Rectal smooth muscle tissue (tissue), 1 donor: Measurements from ENCODE around the gene LMOD1.

Experiments used
- H3K27ac ChIP-seq: one replicate; pipeline ENCODE4 v1.7.0; 2013; ENCODE audit warnings: low read depth, low read length, inconsistent platforms
- H3K27me3 ChIP-seq: one replicate; pipeline ENCODE4 v1.7.0; 2013; ENCODE audit warnings: low read length; ENCODE audit not compliant: control insufficient read depth, insufficient read depth
- H3K36me3 ChIP-seq: one replicate; pipeline ENCODE4 v1.7.0; 2013; ENCODE audit warnings: low read length; ENCODE audit not compliant: control insufficient read depth, insufficient read depth
- H3K4me1 ChIP-seq: one replicate; pipeline ENCODE4 v1.7.0; 2013; ENCODE audit warnings: low read length; ENCODE audit not compliant: control insufficient read depth, insufficient read depth
- H3K4me3 ChIP-seq: one replicate; pipeline ENCODE4 v1.7.0; 2013; ENCODE audit warnings: low read length
- H3K9ac ChIP-seq: one replicate; pipeline ENCODE4 v1.7.0; 2013; ENCODE audit warnings: low read length

LMOD1 gene

DNA sequence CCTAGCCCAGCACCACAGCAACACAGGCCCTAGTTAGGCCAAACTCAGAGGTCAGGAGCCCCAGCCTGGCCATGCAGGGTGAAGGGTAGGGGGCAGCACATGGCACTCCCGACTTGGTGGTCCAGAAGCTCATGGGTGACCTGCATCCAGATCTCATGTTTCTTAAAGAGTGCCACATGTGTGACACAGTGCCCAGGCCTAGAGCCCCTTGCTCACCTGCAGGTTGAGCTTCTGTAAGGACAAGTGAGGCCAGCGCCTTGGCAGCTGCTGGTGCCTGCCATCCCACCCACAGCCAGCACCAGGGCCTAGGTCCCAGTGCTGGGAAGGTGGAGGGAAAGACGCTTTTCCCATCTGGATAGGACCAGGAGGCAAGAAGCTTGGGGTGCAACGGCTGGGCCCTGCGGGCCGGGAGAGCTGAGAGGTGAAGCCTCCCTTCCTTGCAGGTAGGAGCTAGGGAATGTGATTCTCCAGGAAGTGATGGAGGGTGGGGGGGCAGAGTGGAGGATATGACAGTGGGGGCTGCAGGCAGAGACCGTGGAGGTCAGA is 51.2 kb downstream of the LMOD1 start:
- H3K4me3 ChIP-seq = no peak overlapping the region
- H3K4me1 ChIP-seq = peaks cover 36% of the 10 kb centered on the region
- no peak overlapping the region for H3K9ac ChIP-seq
- peak overlapping the region; percentile 52 for H3K27ac ChIP-seq
- no peaks in the 10 kb centered on the region for H3K27me3 ChIP-seq
- peaks cover 9% of the 10 kb centered on the region for H3K36me3 ChIP-seq

GRCh38 chr1:201894343-201895119 is 51.8 kb downstream of the LMOD1 start:
- H3K36me3 ChIP-seq = peaks cover 6% of the 10 kb centered on the region
- no peak overlapping the region for H3K4me3 ChIP-seq
- no peaks in the 10 kb centered on the region for H3K27me3 ChIP-seq
- no peak overlapping the region for H3K9ac ChIP-seq
- H3K27ac ChIP-seq = peak overlapping the region; percentile 52
- peaks cover 33% of the 10 kb centered on the region for H3K4me1 ChIP-seq

- peak overlapping the region; percentile 18 for H3K27ac ChIP-seq
- H3K9ac ChIP-seq = no peak overlapping the region
- H3K36me3 ChIP-seq = peaks cover 6% of the 10 kb centered on the region
- H3K4me1 ChIP-seq = peaks cover 25% of the 10 kb centered on the region
- H3K27me3 ChIP-seq = no peaks in the 10 kb centered on the region
- no peak overlapping the region for H3K4me3 ChIP-seq
Measured at GRCh38 chr1:201893431-201893830, 52.9 kb downstream of the LMOD1 start.

GRCh38 chr1:201892211-201892610 is 54.1 kb downstream of the LMOD1 start:
- H3K36me3 ChIP-seq = no peaks in the 10 kb centered on the region
- no peak overlapping the region for H3K4me3 ChIP-seq
- peaks cover 14% of the 10 kb centered on the region for H3K4me1 ChIP-seq
- no peaks in the 10 kb centered on the region for H3K27me3 ChIP-seq
- peak overlapping the region; percentile 49 for H3K27ac ChIP-seq
- no peak overlapping the region for H3K9ac ChIP-seq

- H3K27ac ChIP-seq = no peak overlapping the region
- H3K27me3 ChIP-seq = no peaks in the 10 kb centered on the region
- no peak overlapping the region for H3K9ac ChIP-seq
- H3K4me3 ChIP-seq = no peak overlapping the region
- no peaks in the 10 kb centered on the region for H3K36me3 ChIP-seq
- H3K4me1 ChIP-seq = peaks cover 8% of the 10 kb centered on the region
Measured at GRCh38 chr1:201891451-201892045, 54.8 kb downstream of the LMOD1 start.

DNA sequence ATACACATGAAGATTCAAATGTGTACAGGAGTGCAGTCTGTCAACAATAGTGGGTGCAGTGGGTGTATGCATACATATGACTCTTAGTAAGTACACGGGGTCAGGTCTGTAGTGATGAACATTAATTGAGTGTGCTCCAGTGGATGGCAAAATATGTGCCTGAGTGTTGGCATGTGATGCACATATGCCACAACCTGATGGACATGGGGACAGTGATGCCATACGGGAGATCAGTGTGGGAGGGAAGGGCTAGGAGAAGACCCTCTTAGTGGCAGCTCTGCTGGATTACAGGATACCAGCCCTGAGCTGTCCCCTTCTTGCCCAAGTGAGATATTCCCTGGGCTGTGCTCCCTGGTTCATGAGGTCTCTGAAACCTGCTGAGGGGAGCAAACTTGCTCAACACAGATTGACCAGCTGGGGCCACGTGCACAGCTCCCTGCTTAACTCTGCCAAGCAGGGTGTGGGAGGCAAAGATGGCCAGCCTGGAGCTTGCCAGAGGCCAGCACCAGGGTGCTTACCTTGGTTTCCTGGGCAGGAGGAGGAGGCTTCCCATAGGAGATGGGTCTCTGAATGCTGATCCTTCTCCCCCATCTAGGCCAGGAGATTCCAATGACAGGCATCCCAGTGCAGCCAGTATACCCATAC is 55.4 kb downstream of the LMOD1 start:
- Histone ChIP-seq H3K4me3 (no peak overlapping the region), H3K27ac (no peak overlapping the region), H3K27me3 (no peaks in the 10 kb centered on the region), H3K9ac (no peak overlapping the region), H3K36me3 (no peaks in the 10 kb centered on the region), H3K4me1 (peaks cover 4% of the 10 kb centered on the region)

DNA sequence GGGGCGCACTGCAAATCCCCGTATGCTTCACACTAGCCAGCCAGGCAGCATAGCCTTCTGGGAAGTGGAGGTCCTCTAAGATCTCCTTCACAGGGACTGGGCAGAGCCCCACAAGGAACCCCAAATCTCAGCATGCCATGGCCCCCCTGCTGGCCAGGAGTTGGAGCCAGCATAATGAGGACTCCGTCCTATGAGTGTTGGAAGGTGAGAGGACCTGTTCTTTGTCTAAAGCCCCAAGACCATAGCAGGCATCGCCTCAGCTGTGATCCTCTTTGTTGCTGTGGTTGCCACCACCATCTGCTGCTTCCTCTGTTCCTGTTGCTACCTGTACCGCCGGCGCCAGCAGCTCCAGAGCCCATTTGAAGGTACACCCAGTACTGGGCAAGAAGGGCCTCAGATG is 56.1 kb downstream of the LMOD1 start:
- H3K4me1 ChIP-seq = peaks cover 4% of the 10 kb centered on the region
- no peak overlapping the region for H3K9ac ChIP-seq
- no peaks in the 10 kb centered on the region for H3K36me3 ChIP-seq
- no peaks in the 10 kb centered on the region for H3K27me3 ChIP-seq
- no peak overlapping the region for H3K27ac ChIP-seq
- no peak overlapping the region for H3K4me3 ChIP-seq

- Histone ChIP-seq H3K27ac (no peak overlapping the region), H3K36me3 (no peaks in the 10 kb centered on the region), H3K4me3 (peak overlapping the region; percentile 70), H3K27me3 (no peaks in the 10 kb centered on the region), H3K9ac (no peak overlapping the region), H3K4me1 (peaks cover 4% of the 10 kb centered on the region)
Measured at GRCh38 chr1:201889090-201889968, 57.0 kb downstream of the LMOD1 start.

DNA sequence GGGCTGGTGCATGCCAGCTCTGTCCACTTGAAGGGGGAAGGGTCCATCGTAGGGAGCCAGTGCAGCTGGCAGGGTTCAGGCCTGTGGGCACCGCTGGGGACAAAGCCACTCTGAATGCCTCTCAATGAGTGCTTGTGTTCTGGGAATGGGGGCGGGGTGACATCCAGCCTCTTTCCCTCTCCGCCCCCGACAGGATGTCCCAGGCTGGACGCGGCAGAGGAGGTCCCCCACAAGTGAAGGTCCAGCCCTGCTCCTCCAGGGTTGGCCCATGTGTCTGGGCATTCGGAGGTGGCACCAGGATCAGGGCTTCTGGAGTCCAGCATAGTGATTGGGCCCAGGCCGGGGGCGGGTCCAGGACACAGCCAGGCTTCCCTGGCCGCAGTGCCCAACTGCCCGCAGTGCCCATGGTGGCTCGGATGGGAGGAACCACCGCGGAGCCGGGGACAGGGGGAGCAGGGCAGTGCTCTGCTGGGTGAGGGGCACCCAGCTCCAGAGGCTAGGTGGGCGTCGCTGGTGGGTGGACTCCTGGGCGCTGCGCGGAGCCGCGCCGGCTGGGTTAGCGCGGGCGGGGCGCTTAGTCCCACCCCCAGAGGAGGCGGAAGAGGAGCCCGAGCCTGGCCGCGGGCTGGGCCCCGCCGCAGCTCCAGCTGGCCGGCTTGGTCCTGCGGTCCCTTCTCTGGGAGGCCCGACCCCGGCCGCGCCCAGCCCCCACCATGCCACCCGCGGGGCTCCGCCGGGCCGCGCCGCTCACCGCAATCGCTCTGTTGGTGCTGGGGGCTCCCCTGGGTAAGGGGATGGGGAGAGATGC is 57.9 kb downstream of the LMOD1 start, which contains the start of gene SHISA4:
Gene SHISA4 (plus strand): TSS at position 617 of the 808 bp plus-strand sequence. CDS start 97 bp downstream, at position 714.
- H3K27ac ChIP-seq = no peak within 1 kb of the TSS
- H3K36me3 ChIP-seq = no peaks in the 10 kb centered on the region
- H3K4me1 ChIP-seq = peaks cover 8% of the 10 kb centered on the region
- peak within 1 kb of the TSS; percentile 70 for H3K4me3 ChIP-seq
- H3K27me3 ChIP-seq = no peaks in the 10 kb centered on the region
- H3K9ac ChIP-seq = no peak within 1 kb of the TSS

DNA sequence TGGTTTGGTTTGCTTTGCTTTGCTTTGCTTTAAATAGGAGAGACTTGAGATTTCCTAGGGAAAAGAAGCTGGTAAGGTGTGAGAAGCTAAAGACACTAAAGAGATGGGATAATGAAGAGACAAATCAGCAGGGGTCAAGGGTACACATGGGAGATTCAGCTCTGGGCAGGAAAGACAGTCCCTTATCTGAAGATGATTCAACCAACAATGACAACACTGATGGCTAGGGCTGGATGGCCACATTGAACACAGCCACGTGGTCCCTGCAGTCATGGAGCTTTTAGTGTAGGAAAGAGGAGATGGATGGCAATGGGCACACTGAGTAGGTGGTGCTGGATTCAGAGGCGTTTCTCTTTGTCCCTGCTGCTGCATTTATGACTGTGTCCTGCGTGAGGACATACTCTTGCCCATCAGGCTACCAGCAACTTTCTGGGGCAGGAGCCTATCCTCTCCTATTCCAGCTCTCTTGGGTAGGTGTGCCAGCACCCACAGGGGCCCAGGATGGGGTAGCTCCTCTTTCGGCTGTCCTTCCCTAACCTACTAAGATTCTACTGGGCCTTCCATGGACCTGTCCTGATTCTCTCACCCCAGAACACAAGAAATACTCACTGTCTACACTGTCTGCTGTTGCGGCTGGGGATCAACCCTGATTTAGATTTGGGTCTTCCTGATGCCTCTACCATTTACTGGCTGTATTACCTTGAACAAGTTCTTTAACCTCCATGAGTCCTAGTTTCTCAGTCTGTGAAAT is 59.1 kb downstream of the LMOD1 start:
- Histone ChIP-seq H3K4me3 (no peak overlapping the region), H3K36me3 (no peaks in the 10 kb centered on the region), H3K27ac (no peak overlapping the region), H3K27me3 (no peaks in the 10 kb centered on the region), H3K9ac (no peak overlapping the region), H3K4me1 (peaks cover 4% of the 10 kb centered on the region)
